ENCODE measurements around the gene DGCR2. TPM values are rescaled to one million over a fixed set of nuclear protein-coding genes. Genes with fewer than 3 reads are reported as not detected.
A peak's percentile ranks its signal among the peaks of the same experiment; 100 is the strongest.
"Not testable (repeated sequence)": the region's sequence is repeated elsewhere in the genome, so short reads cannot be mapped to it uniquely, and the experiment has no call there.

Gene DGCR2
- total RNA-seq, 1 donor from 2014 or later: 30.2 TPM

DNA sequence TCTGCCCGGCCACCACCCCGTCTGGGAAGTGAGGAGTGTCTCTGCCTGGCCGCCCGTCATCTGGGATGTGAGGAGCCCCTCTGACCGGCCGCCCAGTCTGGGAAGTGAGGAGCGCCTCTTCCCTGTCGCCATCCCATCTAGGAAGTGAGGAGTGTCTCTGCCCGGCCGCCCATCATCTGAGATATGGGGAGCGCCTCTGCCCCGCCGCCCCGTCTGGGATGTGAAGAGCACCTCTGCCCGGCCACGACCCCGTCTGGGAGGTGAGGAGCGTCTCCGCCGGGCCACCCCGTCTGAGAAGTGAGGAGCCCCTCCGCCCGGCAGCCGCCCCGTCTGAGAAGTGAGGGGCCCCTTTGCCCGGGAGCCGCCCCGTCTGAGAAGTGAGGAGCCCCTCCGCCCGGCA lies 38.1 kb downstream of the DGCR2 start:
- not testable (repeated sequence) for DNase-seq (ENCODE audit: low read depth in 2 of 2)

DNA sequence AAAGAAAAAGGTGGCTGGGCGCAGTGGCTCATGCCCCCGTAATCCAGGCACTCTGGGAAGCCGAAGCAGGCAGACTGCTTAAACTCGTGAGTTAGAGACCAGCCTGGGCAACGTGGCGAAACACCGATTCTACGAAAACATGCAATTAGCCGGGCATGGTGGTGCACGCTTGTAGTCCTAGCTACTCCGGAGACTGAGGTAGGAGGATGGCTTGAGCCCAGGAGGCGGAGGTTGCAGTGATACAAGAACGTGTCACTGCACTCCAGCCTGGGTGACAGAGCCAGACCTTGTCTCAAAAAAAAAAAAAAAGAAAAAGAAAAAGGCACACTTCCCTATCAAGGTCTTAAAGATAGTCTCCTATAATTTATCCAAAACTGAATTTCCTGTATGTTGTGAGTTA lies 39.4 kb downstream of the DGCR2 start:
- DNase-seq (ENCODE audit: low read depth in 2 of 2): no peak

DNA sequence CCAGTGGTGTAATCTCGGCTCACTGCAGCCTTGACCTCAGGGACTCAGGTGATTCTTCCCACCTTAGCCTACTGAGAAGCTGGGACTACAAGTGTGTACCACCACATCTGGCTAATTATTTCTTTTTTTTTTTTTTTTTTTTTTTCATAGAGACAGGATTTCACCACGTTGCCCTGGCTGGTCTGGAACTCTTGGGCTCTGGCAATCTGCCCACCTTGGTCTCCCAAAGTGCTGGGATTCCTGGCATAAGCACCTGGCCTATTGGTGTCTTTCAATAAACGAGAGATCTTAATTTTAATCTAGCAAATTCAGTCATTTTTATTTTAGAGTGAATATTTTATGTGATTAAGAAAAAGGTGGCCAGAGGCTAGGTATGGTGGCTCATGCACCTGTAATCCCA lies 40.1 kb downstream of the DGCR2 start:
- DNase-seq (ENCODE audit: low read depth in 2 of 2): no peak

DNA sequence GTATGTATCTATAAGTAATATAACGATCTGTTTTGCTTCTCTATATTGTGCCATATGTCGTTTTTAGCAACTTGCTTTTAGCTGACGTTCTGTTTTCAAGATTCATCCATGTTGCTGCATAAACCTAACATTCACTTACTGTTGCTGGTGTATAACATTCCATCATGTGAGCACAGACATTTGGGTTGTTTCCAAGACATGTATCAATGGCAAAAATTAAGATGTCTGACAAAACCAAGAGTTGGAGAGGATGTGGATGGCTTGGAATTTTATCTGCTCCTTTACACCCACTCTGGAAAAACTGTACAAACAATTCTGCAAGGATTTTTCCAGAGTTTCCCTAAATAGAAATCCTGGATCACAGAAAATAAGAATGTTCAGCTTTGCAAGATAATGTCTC lies 40.9 kb downstream of the DGCR2 start:
- no peak for DNase-seq (ENCODE audit: low read depth in 2 of 2)

DNA sequence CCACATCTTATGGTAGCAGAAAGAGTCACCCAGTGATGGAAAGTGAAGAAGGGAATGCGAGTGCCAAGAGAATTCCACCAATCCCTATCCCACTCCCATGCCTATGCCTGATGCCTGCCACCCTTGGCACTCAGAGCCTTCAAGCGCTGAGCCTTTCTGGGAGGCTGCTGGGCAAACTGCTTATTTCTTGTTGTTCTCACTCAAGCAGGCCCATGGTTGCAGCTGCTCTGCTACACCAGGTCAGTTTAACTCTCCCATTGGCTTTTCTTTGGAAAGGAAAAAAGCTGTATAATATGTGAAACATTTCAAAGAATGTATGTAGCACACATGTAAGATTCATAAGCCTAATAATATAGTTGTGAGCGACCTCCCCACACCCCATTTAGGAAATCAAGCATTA lies 41.4 kb downstream of the DGCR2 start:
- DNase-seq (ENCODE audit: low read depth in 2 of 2): no peak

DNA sequence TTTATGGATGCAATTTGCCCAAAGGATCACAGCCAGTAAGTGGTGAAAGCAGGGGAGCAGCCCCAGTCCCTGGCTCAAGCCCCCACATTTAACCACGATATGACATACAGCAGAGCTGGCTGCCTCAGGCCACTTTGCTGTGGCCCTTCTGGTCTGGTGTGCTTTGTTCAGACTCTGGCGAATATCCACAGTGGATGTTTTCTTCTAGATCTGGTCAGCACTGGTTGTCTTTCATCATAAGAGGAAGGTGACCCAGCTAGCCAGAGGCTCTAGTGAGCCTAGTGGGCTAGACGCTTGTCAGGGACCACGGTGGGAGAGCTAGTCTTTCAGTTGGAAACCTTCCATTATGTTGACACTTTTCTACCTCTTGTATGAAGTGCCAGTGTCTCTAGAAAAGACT lies 42.5 kb downstream of the DGCR2 start:
- DNase-seq (ENCODE audit: low read depth in 2 of 2): no peak

DNA sequence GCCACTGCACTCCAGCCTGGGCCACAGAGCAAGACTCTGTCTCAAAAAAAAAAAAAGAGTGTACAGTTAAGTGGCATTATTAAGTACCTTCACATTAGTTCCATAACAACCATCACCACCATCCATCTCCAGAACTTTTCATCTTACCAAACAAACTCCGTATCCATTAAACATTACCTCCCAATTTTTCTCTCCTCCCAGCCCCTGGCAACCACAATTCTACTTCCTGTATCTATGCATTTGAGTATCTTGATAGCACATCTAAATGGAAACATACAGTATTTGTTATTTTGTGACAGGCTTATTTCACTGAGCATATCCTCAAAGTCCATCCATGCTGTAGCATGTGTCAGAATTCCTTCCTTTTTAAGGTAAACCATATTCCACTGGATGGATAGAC lies 46.8 kb downstream of the DGCR2 start:
- DNase-seq (ENCODE audit: low read depth in 2 of 2): no peak

DNA sequence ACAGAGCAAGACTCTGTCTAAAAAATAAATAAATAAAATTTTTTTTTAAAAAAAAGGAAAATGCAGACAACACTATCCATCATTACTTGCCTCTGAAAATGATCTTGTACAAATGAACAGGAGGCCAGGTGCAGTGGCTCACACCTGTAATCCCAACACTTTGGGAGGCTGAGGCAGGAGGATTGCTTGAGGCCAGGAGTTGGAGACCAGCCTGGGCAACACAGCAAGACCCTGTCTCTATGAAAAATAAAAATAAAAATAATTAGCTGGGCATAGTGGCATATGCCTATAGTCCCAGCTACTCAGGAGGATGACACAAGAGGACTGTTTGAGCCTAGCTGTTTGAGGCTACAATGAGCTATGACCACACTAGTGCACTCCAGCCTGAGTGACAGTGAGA lies 49.4 kb downstream of the DGCR2 start:
- not testable (repeated sequence) for DNase-seq (ENCODE audit: low read depth in 2 of 2)

DNA sequence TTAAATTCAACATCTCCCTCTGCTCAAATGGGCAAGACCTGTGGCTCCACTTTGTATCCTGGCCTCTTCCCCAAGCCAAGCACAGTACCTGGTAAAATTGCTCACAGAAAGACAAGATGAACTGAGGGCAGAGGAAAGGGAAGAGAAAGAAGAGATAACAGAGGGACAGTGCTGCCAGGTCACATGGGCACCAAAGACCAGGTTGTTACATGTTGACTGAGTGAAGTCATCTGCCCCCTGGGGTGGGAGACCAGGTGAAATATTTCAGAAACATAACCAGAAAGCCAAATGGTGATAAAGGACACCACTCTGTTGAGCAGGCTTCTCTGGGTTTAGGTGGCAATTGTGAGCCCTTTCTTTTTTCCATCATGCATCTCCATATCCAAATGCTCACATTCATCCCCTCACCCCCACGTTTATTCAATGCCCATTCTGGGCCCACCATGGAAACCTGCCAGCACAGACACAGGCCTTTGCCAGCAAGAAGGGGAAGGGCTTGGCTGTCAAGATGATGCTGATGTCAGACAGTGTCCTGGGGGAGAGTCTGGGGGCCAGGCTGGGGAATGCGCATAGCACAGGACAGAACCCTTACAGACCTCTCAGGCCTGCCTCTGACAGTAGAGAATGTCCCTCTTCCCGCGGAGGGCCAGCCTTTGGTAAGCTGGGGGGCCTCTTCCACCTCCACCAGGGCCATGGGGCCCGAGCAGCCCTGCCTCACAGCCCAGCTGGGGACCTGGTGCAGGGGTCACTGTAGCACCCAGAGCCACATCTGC lies 51.6 kb downstream of the DGCR2 start:
- no peak for DNase-seq (ENCODE audit: low read depth in 2 of 2)

DNA sequence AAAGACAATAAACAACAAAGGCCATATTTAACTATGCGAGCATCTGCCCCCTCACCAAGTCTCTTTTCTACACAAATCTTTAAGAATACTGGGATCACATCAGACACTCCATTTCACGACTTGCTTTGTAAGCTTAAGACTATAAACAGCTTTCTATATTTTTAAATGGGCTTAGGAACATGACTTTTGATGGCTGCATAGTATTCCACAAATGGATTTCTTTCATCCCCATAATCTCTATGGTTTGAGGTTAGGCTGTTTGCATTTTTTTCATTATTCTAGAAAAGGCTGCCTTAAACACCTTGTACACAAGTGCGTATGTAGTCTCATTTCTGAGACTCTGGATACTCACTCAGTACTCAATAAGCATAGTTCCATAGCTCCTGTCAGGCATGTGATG lies 52.8 kb downstream of the DGCR2 start:
- no peak for DNase-seq (ENCODE audit: low read depth in 2 of 2)

DNA sequence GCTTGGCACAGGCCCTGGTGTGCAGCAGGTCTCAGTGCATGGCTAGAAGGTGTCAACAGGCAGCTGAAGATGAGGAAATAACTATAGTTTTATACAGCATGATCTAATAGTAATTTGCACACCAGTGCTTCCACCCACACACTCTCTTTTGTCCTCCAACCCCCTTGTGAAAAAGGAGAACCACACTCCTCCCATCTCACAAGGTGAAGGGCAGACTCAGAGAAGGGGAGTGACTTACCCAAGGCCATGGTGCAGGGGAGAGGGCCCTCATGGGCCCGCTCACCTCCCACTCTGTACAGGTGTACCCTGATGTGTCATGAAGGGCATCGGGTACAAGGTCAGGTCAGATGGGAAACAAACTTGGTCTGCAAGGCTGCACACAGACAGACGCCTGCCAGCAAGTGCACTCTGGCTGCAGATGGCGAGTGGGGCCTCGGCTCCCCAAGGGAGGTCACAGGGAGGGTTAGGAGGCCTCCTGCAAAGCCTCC lies 53.4 kb downstream of the DGCR2 start:
- no peak for DNase-seq (ENCODE audit: low read depth in 2 of 2)

DNA sequence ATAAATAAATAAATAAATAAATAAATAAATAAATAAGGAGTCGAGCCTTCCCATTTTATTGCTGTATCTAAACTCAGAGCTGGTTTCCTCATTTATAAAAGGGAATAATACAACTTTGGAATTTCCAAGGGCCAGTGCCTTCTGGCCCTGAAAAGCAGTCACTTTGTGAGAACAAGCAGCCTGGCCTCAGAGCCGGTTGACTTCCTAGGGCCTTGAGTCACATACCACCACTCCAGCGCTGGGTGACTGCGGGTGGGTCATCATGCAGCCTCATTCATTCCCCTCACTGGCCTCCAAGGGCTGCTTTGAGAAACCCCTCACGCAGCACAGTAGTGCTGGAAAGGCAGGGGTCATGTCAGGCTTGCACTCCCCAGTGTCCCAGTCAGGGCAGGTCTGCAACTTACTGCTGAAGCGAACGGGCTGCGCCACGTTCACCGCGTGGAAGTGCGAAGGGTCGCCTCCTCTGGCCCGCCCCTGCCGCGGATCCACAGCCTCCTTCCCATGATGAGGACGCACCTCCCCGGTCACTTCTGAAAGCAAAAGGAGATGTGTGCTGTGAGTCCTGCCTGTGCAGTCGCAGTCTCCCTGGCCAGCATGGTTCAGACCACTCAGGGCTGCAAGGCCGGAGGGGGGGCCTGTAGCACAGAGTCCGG lies 54.4 kb downstream of the DGCR2 start:
- DNase-seq (ENCODE audit: low read depth in 2 of 2): no peak

DNA sequence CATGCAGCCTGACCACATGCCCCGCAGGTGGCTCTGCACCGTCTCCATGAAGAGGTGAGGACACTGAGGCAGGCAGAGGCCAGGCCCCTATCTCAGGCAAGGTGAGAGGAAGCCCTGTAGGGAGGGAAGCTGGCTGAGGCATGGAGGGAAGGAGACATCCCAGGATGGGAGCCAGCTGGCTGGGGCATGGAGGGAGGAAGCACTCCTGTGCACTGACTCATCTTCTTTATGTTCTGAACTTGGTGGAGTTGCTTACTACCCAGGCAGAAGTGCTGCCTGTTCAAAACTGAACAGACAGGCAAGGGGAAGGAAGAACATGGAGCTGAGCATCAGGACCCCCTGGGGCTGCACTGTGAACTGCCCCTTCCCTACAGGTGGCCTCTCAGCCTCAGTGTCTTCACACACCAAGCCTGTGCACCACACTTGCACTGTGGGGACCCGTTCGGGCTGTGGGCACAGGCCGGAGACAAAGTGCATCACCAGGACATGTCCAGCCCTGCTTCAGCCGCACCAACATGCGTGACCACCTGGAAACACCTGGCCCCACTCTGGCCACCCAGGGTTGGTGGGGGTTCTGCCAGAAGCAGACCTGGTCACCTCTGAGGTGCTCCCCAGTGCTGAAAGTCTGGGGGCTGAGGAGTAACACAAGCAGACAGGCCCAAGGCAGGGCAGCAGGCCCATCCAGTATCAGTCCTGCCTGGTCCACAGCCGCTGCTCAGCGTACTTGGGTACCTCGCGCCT lies 55.5 kb downstream of the DGCR2 start:
- DNase-seq (ENCODE audit: low read depth in 2 of 2): peak in 1 of 2 donors; percentile 9

DNA sequence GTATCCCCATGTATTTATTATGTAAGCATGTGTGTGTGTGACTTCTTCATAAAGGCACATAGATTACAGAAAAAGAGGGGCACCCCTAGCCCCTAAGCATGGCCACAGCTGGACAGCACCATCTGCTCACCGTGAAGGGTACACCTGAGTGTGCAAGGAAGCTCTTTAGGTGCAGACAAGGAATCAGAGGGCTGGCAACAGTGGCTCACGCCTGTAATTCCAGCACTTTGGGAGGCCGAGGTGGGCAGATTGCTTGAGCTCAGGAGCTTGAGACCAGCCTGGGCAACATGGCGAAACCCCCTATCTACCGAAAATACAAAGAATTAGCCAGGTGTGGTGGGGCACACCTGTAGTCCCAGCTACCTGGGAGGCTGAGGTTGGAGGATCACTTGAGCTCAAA lies 56.3 kb downstream of the DGCR2 start:
- no peak for DNase-seq (ENCODE audit: low read depth in 2 of 2)

DNA sequence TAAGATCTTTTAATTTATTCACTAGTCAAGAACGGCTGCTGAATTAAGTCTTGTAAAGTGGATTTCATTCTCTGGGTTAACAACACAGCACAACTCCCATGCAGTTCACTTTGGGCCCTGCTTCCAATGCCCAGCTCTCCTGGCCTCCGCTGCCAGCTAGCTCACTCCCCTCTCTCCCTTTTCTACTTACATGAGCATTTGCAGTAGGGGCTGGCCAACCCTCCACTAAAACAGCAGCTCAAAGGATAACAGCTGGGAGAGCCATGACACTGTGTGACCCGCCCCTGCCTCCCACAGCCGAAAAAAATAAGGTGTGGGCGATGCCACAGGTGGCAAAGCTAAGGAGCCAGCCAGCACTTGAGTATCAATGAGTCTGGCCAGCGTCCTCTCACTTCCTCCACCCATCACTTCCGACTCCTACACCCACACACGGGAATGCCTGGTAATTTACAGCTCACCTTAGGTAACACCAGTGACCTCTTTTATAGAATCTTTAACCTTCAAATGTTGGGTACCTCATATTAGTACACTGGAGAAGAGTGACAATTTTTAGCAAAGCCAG lies 56.8 kb downstream of the DGCR2 start:
- no peak for DNase-seq (ENCODE audit: low read depth in 2 of 2)

DNA sequence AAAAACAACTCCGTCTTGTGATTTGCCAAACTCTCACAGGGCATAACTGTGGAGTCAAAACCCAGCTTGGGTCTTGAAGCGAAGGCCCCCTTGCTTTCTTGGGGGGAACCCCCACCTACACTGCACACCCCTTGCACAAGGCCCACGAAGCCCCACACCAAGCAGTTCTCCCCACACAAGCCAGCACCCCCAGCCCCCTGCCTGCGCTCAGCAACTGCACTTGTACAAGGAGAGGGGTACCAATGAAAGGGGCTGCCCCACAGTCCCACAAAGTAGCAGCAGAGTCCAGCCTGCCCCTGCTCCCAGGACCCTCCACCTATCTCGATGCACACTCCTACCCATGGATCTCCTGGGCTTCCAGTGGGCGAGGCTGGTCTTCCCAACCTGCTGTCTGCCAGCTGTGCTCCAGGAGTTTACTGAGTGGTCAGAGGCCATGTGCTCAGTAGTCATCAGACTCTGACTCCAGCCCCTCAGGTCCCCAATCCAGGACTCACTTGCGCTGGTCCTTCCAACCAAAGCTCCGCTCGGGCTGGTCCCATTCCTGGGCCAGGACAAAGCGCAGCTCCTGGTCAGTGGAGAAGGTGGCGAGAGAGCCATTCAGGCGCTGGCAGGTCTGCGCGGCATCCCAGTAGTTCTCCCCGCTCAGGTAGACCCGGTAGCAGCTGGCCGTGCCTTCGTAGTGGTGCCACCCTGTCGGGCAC lies 57.7 kb downstream of the DGCR2 start:
- no peak for DNase-seq (ENCODE audit: low read depth in 2 of 2)

DNA sequence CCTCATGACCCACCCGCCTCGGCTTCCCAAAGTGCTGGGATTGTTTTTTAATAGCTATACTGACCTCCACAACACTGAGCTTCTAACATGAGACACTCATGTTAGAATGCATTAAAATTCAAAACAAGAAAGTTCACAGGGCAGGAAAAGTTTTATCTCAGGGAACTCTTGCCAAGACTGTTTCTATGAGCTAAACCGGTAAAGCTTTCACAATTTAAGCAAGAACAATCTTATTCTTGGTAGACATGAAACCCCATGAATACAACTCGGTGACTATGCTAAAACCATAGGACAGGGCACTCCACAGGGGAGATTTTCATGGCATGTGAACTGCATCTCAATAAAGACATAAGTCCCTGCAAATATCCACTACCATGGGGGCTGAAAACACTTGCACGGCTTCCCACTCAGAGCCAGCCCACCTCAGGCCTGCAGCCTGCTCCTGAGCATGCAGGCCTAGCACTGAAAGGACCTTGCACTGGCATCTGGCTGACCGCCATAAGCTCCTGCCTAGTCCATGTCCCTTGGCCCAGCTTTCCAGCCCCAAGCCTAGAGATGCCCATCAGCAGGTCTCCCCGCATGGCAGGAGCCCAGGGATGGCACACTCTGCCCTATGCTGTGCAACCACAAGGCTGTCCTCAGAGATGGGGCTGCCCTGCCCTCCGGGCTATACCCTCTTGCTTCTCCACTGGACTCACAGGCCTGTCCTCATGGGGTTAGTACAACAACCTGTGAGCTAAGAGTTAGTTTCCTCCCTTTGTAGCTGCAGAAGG lies 58.4 kb downstream of the DGCR2 start:
- DNase-seq (ENCODE audit: low read depth in 2 of 2): no peak

DNA sequence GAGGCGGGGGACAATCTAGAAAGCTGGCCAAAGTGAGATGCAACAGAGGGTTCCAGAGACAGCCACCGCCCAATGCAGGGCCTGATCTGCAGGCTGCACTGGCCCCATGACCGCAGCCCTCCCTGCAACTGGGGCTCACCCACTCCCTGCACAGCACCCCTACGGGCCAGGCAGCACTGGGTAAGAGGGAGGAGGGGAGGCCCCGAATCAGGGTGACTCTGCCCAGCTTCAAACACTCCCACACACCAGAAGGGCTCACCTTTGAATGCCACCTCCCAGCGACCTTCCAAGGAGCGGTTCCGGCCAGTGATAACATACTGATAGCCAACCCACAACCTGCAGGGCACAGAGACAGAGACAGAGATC lies 59.3 kb downstream of the DGCR2 start:
- no peak for DNase-seq (ENCODE audit: low read depth in 2 of 2)

DNA sequence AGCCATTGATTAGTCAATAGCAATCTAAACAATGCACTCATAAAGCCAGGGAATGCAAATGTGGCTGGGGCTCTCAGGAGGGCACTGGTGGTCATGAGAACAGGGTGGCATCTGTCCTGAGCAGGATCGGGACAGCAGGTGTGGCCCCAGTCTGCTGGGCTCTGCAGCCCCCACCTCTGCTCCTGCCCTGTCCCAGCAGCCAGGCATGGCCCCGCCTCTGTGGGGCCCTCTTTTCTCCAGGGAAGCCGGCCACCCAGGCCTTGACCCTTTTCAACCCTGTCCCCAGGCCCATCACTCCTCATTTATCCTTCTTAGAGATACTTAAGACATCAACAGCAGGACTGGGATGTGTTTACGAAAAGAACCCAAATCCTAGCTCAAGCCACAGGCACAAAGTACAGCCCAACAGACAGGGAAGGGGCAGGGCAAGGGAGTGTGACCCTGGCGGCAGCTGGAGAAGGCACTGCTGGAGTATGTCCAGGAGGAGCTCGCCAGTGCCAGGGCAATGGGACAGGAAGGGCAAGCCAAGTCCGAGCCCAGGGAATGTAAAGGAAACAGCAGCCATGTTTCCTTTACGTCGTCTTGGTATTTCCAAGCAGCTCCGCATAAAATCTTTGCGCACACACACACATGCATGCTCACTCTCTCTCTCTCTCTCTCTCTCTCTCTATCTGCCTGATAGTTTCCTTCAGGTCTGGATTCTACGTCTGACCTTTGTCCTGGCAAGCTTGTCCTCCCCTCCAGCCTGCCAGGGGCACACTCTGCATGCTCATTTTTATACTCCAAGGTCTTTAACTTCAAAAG lies 59.9 kb downstream of the DGCR2 start:
- DNase-seq (ENCODE audit: low read depth in 2 of 2): peak in 1 of 2 donors; percentile 29

Data from dermis microvascular lymphatic vessel endothelial cell (primary cell).